Embryonic facial prominence (tissue), 1 donor: ENCODE data around the gene DEPDC1B.
"Not testable (repeated sequence)": the region's sequence is repeated elsewhere in the genome, so short reads cannot be mapped to it uniquely, and the experiment has no call there.

ENCODE experiments used
- DNase-seq: peaks from one replicate; pipeline ENCODE4 v3.0.0-alpha.2; 2016; ENCODE audit errors: extremely low spot score

The DEPDC1B gene

DNA sequence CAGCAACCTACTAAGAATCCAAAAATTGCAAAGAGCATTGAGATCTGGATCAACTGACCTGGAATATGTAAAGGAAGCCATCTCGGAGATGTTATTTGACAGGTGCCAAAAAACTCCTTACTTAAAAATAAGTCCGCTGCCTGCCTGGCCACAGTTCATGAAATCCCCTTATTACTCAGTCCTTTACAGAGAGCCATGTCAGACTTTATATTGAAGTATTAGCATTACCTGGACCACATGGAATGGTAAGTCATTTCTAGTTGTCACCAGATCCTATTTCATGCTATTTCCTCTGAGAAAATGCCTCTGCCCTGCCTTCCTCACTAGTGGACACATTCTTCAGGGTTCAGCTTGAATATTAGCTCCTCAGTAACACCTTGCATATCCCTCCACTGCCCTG, 115.7 kb downstream of the DEPDC1B start:
- no peak for DNase-seq

DNA sequence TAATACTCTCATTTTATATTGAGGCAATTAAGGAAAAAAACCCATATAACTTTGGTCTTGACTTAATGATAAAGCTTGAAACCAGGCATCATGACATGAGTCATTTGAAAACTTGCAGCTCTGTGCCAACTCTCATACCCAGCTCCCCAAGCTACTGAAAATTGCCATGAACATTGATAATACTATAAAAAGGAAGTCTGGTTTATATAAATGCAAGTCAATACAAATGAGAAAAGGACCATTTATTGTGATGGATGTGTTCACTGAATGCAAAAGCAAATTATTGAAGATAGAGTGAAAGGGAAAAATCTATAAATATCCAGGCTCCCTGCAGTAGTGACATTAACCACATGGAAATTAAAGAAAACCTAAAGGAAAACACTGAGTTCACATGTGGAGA, 116.3 kb downstream of the DEPDC1B start:
- DNase-seq = no peak

DNA sequence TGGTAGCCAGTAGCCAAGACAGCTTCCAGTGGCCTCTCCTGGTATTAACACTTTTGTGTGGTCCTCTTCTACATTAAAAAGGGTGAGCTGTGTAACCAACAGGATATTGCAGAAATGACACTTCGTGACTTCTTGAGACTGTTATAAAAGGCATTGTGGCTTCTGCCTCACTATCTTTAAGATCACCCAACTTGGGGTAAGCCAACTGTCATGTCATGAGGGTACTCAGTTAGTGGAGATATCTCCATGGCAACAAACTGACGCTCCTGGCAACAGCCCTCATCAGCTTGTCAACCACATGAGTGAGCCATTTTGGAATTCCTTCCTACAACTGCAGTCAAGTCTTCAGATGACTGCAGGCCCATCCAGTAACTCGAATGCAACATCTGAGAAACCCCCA, 121.7 kb downstream of the DEPDC1B start:
- no peak for DNase-seq

DNA sequence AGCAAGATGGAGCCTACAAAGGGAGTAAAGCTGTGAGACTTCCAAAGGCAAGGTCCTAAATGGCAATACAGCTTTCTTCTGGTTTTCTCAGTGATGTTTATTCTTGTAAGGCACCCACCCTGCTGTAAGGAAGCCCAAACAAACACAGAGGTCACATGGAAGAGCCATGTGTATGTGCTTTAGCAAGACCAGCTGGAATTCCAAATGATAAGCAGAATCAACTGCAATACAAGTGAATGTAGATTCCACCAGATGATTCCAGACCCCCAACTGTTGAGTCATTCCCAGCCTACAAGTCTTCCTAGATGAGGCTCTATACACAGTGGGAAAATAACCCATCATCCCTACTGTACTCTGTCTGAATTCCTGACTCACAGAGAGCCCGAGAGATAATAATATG, 122.8 kb downstream of the DEPDC1B start:
- DNase-seq = no peak

DNA sequence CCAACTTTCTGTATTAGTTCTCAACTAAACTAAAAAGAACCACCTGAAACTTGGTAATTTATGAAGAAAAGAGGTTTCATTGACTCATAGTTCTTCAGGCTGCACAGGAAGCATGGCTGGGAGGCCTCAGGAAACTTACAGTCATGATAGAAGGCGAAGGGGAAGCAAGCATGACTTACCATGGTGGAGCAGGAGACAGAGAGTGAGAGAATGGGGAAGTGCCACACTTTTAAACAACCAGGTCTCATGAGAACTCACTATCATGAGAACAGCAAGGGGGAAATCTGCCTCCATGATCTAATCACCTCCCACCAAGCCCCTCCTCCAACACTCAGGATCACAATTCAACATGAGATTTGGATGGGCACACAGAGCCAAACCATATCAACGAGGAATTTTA, 123.5 kb downstream of the DEPDC1B start:
- DNase-seq = no peak

DNA sequence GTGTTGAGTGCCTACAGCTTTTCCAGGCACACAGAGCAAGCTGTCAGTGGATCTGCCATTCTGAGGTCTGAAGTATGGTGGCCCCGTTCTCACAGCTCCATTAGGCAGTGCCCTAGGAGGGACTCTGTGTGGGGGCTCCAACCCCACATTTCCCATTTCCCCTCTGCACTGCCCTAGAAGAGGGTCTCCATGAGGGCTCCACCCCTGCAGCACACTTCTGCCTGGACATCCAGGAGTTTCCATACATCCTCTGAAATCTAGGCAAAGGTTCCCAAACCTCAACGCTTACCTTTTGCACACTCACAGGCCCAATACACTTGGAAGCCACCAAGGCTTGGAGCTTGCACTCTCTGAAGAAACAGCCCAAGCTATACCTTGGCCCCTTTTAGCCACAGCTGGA, 131.3 kb downstream of the DEPDC1B start:
- no peak for DNase-seq

DNA sequence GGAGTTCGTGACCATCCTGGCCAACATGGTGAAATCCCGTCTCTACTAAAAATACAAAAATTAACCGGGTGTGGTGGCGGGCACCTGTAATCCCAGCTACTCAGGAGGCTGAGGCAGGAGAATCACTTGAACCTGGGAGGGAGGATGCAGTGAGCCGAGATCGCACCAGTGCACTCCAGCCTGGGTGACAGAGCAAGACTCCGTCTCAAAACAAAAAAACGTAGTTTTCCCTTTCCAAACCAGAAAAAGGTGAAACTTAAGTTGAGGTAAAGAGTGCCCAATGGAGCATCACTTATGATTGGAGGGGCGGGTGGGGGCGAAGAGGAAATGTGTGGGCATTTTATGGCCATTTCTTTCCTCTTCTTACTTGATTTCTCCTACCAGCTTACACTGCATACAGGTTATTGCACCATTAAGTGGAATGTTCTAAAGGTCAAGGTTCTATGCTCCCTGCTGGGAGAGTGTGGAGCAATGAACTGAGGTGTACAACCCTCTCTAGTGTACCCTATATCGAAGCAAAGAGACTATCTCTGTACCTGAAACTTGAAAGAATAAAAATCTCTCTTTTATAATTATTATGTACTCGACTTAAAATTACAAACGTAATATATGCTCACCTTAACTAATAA, 136.2 kb downstream of the DEPDC1B start:
- no peak for DNase-seq

DNA sequence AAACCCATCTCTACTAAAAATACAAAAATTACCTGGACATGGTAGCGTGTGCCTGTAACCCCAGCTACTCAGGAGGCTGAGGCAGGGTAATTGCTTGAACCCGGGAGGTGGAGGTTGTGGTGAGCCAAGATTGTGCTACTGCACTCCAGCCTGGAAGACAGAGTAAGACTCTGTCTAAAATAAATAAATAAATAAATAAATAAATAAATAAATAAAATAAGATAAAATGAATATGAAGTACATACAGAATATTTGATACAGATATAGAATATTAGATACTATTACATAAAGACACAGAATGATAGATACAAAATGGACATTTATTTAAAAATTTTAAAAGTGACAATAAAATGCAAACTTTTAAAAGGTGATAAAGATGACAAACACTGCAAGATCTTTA, 146.7 kb downstream of the DEPDC1B start:
- DNase-seq = not testable (repeated sequence)

DNA sequence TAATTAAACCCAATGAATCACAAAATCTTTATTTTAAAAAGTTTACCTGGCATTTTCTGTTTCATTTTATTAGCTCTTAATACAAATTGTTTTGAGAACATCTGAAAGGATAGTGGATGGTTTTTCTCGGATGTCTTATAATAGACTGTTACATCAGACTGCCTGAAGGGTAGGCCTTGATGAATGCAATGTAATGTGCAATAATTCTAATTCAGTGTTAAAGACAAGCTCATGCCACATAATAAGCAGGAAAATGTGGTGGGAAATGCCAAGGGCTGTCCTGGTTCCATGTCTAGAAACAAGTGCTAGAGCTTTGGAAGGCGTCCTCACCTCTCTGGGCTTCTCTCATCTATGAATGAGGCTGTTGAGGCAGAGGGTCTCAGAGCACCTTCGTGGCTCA, 148.1 kb downstream of the DEPDC1B start:
- no peak for DNase-seq

DNA sequence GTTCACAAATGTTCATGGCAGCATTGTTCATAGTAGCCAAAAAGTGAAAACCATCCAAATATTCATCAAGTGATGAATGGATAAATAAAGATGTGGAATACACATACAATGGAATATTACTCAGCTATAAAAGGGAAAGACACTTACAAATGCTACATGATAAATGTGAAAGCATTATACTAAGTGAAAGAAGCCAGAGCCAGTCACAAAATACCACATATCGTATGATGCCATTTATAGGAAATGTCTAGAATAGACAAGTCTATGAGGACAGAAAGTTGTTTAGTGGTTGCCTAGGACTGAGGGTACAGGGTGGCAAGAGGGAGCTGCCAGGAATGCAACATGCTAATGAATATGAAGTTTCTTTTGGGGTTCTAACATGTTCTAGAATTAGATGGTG, 148.7 kb downstream of the DEPDC1B start:
- DNase-seq = no peak

DNA sequence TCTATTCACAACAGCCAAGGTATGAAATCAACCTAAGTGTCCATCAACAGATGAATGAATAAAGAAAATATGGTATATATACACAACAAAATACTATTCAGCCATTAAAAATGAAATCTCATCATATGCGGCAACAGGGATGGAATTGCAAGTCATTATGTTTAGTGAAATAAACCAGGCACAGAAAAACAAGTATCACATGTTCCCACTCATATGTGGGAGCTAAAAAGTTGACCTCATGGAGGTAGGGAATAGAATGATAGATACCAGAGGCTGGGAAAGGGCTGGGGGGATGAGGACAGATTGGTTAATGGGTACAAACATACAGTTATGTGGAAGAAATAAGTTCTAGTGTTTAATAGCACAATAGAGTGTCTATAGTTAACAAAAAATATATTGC, 149.7 kb downstream of the DEPDC1B start:
- no peak for DNase-seq

DNA sequence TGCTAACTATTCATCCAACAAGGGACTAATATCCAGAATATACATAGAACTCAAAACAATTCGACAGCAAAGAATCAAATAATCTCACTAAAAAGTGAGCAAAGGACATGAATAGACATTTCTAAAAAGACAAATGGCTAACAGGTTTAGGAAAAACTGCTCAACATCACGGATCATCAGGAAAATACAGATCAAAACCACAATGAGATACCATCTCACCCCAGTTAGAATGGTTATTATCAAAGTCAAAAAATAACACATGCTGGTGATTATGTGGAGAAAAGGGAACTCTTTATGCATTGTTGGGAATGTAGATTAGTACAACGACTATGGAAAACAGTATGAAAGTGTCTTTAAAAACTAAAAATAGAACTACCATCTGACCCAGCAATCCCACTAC, 150.1 kb downstream of the DEPDC1B start:
- no peak for DNase-seq
